Astrocyte (in vitro differentiated cells and primary cell): ENCODE data around the gene COL8A2. TPM values are rescaled to one million over a fixed set of nuclear protein-coding genes. Genes with fewer than 3 reads are reported as not detected.

Experiments
- DNase-seq: peaks from one replicate; pipeline ENCODE4 v3.0.0-alpha.2; 2010; ENCODE audit warnings: low read depth
- FAIRE-seq: peaks from 2 replicates; lab custom pipeline; 2011; peaks lifted over from hg19 to GRCh38; lab: Jason Lieb, UNC
- H2AFZ ChIP-seq: 2 replicates; pipeline ENCODE4 v1.6.0; 2012; ENCODE audit warnings: low read depth, low read length, inconsistent platforms
- H3K27ac ChIP-seq: 2 replicates; pipeline ENCODE4 v1.5.1; 2011; ENCODE audit warnings: low read depth, low read length, inconsistent platforms
- H3K27me3 ChIP-seq: 2 replicates; pipeline ENCODE4 v1.6.0; 2011; ENCODE audit warnings: low read length, inconsistent platforms; ENCODE audit not compliant: insufficient read depth
- H3K36me3 ChIP-seq: 2 replicates; pipeline ENCODE4 v1.5.1; 2011; ENCODE audit warnings: low read length, inconsistent platforms; ENCODE audit not compliant: insufficient read depth
- H3K4me1 ChIP-seq: 2 replicates; pipeline ENCODE4 v1.5.1; 2011; ENCODE audit warnings: low read length, inconsistent platforms; ENCODE audit not compliant: insufficient read depth
- H3K4me2 ChIP-seq: 2 replicates; pipeline ENCODE4 v1.6.0; 2012; ENCODE audit warnings: low read length, inconsistent platforms
- H3K4me3 ChIP-seq: 2 replicates; pipeline ENCODE4 v1.5.1; 2011; ENCODE audit warnings: low read depth, mild to moderate bottlenecking, low read length, inconsistent platforms; ENCODE audit not compliant: insufficient read depth
- H3K79me2 ChIP-seq: 2 replicates; pipeline ENCODE4 v1.6.0; 2012; ENCODE audit warnings: mild to moderate bottlenecking, low read length, inconsistent platforms; ENCODE audit not compliant: insufficient read depth
- H3K9ac ChIP-seq: 2 replicates; pipeline ENCODE4 v1.6.0; 2012; ENCODE audit warnings: mild to moderate bottlenecking, low read length, inconsistent platforms
- H3K9me3 ChIP-seq: 2 replicates; pipeline ENCODE4 v1.5.1; 2012; ENCODE audit warnings: low read depth, mild to moderate bottlenecking, low read length, inconsistent platforms; ENCODE audit not compliant: insufficient read depth
- H4K20me1 ChIP-seq: 2 replicates; pipeline ENCODE4 v1.6.0; 2012; ENCODE audit warnings: low read length, inconsistent platforms; ENCODE audit not compliant: insufficient read depth
- H3K27ac Mint-ChIP-seq: one replicate; pipeline ENCODE4 v1.8.0; 2021; ENCODE audit warnings: mild to moderate bottlenecking, mixed read lengths; ENCODE audit not compliant: unreplicated experiment
- H3K27me3 Mint-ChIP-seq: one replicate; pipeline ENCODE4 v1.8.0; 2021; ENCODE audit warnings: low read depth, mixed read lengths; ENCODE audit not compliant: unreplicated experiment
- H3K36me3 Mint-ChIP-seq: one replicate; pipeline ENCODE4 v1.8.0; 2021; ENCODE audit warnings: low read depth, mixed read lengths; ENCODE audit not compliant: unreplicated experiment
- H3K4me1 Mint-ChIP-seq: one replicate; pipeline ENCODE4 v1.8.0; 2021; ENCODE audit warnings: low read depth, mixed read lengths; ENCODE audit not compliant: unreplicated experiment
- H3K4me3 Mint-ChIP-seq: one replicate; pipeline ENCODE4 v1.8.0; 2021; ENCODE audit warnings: mild to moderate bottlenecking, moderate library complexity, mixed read lengths; ENCODE audit not compliant: unreplicated experiment
- H3K9me3 Mint-ChIP-seq: one replicate; pipeline ENCODE4 v1.8.0; 2021; ENCODE audit warnings: mild to moderate bottlenecking, mixed read lengths; ENCODE audit not compliant: unreplicated experiment
- CTCF ChIP-seq: IDR thresholded peaks from 2 replicates; pipeline ENCODE4 v1.5.1; 2011; ENCODE audit warnings: low read depth, mild to moderate bottlenecking, inconsistent platforms, low read length, moderate library complexity; ENCODE audit not compliant: insufficient read depth
- EZH2 ChIP-seq: IDR thresholded peaks from 2 replicates; pipeline ENCODE4 v1.6.1; 2012; ENCODE audit warnings: mild to moderate bottlenecking, low read length, inconsistent platforms; ENCODE audit not compliant: insufficient read depth
- total RNA-seq: library from RNA; stranded (reverse); gene quantifications from 2 replicates; pipeline ENCODE4 v1.2.1, GENCODE V29; 2021

The COL8A2 gene
- total RNA-seq, 1 donor from 2014 or later, result 3.4 TPM

- DNase-seq, result no peak
- H3K79me2 ChIP-seq, result no peaks in the 10 kb centered on the region
- Mint-ChIP-seq H3K27me3 (peaks cover 14% of the 10 kb centered on the region), H3K4me1 (peaks cover 44% of the 10 kb centered on the region), H3K4me3 (no peak overlapping the region), H3K9me3 (peaks cover 1% of the 10 kb centered on the region), H3K36me3 (peaks cover 3% of the 10 kb centered on the region), H3K27ac (no peak overlapping the region)
- H3K4me3 ChIP-seq, result no peak overlapping the region
- FAIRE-seq, result no peak
- H3K27ac ChIP-seq, result no peak overlapping the region
- peaks cover 45% of the 10 kb centered on the region for H3K4me1 ChIP-seq
- no peak for TF ChIP-seq CTCF
- no peaks in the 10 kb centered on the region for H4K20me1 ChIP-seq
- H3K36me3 ChIP-seq, result no peaks in the 10 kb centered on the region
- no peaks in the 10 kb centered on the region for H3K27me3 ChIP-seq
- H3K9me3 ChIP-seq, result no peaks in the 10 kb centered on the region
- no peak overlapping the region for H2AFZ ChIP-seq
- no peak overlapping the region for H3K9ac ChIP-seq
- H3K4me2 ChIP-seq, result no peak overlapping the region
These were observed 12.2 kb downstream of the COL8A2 start for GRCh38 chr1:36112823-36113222.

DNA sequence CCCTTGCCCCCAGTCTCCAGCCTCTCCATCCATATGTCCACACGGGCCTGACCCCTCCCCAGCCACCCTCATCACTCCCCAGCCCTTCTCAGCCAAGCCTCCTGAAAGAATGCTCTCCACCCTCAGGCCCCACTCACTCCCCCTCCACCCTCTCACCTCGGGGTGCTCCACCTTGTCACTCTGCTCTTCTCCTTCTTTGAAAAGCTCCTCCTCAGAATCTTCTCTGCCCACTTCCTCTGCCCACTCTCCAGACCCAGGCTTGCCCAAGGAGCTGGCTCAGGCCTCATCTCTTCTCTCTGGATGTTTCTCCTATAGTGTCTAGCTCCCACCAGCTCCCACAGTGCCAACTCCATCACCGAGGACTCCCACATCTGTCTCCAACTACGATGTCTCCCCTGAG, 13.9 kb downstream of the COL8A2 start:
- H3K79me2 ChIP-seq, result no peaks in the 10 kb centered on the region
- H3K27ac Mint-ChIP-seq, result peak overlapping the region; percentile 53

More for the DNA sequence above, 13.9 kb downstream of the COL8A2 start:
- DNase-seq (no peak), FAIRE-seq (no peak)
- no peak overlapping the region for H3K4me2 ChIP-seq
- no peak overlapping the region for H3K4me3 ChIP-seq
- no peak overlapping the region for H3K27ac ChIP-seq
- H3K9me3 Mint-ChIP-seq, result peaks cover 1% of the 10 kb centered on the region
- no peaks in the 10 kb centered on the region for H3K9me3 ChIP-seq
- peaks cover 3% of the 10 kb centered on the region for H3K36me3 Mint-ChIP-seq
- TF ChIP-seq CTCF (no peak), EZH2 (no peak)
- no peaks in the 10 kb centered on the region for H4K20me1 ChIP-seq
- peak overlapping the region; percentile 68 for H3K4me3 Mint-ChIP-seq
- no peak overlapping the region for H3K9ac ChIP-seq
- H3K27me3 Mint-ChIP-seq, result peaks cover 15% of the 10 kb centered on the region
- H3K4me1 ChIP-seq, result peaks cover 42% of the 10 kb centered on the region
- H2AFZ ChIP-seq, result no peak overlapping the region
- no peaks in the 10 kb centered on the region for H3K36me3 ChIP-seq
- H3K27me3 ChIP-seq, result no peaks in the 10 kb centered on the region
- H3K4me1 Mint-ChIP-seq, result peaks cover 33% of the 10 kb centered on the region
